HUES6 (cell line): Measurements from ENCODE around the gene C1GALT1C1.
"Not testable (repeated sequence)": the region's sequence is repeated elsewhere in the genome, so short reads cannot be mapped to it uniquely, and the experiment has no call there.

Experiments used
- H3K27ac ChIP-seq: 2 replicates; pipeline ENCODE4 v1.7.0; 2013; ENCODE audit warnings: low read depth, mild to moderate bottlenecking, low read length, inconsistent platforms
- H3K27me3 ChIP-seq: 2 replicates; pipeline ENCODE4 v1.6.1; 2013; ENCODE audit warnings: low read length; ENCODE audit not compliant: control insufficient read depth, insufficient read depth
- H3K36me3 ChIP-seq: 2 replicates; pipeline ENCODE4 v1.6.1; 2013; ENCODE audit warnings: low read length; ENCODE audit not compliant: control insufficient read depth, insufficient read depth
- H3K4me1 ChIP-seq: 2 replicates; pipeline ENCODE4 v1.6.1; 2013; ENCODE audit warnings: low read length; ENCODE audit not compliant: control insufficient read depth, insufficient read depth
- H3K4me3 ChIP-seq: 2 replicates; pipeline ENCODE4 v1.5.1; 2013; ENCODE audit warnings: low read depth, low read length
- H3K9ac ChIP-seq: one replicate; pipeline ENCODE4 v1.6.1; 2013; ENCODE audit warnings: mild to moderate bottlenecking, low read length
- H3K9me3 ChIP-seq: 2 replicates; pipeline ENCODE4 v1.6.1; 2013; ENCODE audit warnings: low read depth, low read length; ENCODE audit not compliant: control insufficient read depth, insufficient read depth

C1GALT1C1 gene

GRCh38 chrX:120653000-120653399 lies 23.1 kb upstream of the C1GALT1C1 start:
- H3K9me3 ChIP-seq, result peaks cover 6% of the 10 kb centered on the region; the same call in 1 of the 2 replicates

GRCh38 chrX:120652256-120652655 lies 22.4 kb upstream of the C1GALT1C1 start:
- not testable (repeated sequence) for H3K27me3 ChIP-seq, H3K4me1 ChIP-seq

More at GRCh38 chrX:120653000-120653399, 23.1 kb upstream of the C1GALT1C1 start:
- Histone ChIP-seq H3K27ac (no peak overlapping the region), H3K36me3 (no peaks in the 10 kb centered on the region), H3K4me1 (no peaks in the 10 kb centered on the region), H3K9ac (no peak overlapping the region), H3K27me3 (no peaks in the 10 kb centered on the region; the same call in 1 of the 2 replicates), H3K4me3 (no peak overlapping the region)

GRCh38 chrX:120647127-120647526 lies 17.3 kb upstream of the C1GALT1C1 start:
- H3K27me3 ChIP-seq, result no peaks in the 10 kb centered on the region
- H3K36me3 ChIP-seq, result no peaks in the 10 kb centered on the region
- no peak overlapping the region for H3K9ac ChIP-seq
- no peak overlapping the region for H3K27ac ChIP-seq
- H3K4me3 ChIP-seq, result no peak overlapping the region
- no peaks in the 10 kb centered on the region for H3K9me3 ChIP-seq
- H3K4me1 ChIP-seq, result no peaks in the 10 kb centered on the region

More at GRCh38 chrX:120652256-120652655, 22.4 kb upstream of the C1GALT1C1 start:
- not testable (repeated sequence) for H3K9me3 ChIP-seq, H3K27ac ChIP-seq, H3K36me3 ChIP-seq, H3K4me3 ChIP-seq, H3K9ac ChIP-seq

- Histone ChIP-seq H3K9ac (no peak overlapping the region), H3K27ac (no peak overlapping the region), H3K9me3 (no peaks in the 10 kb centered on the region), H3K36me3 (no peaks in the 10 kb centered on the region), H3K4me3 (no peak overlapping the region), H3K4me1 (no peaks in the 10 kb centered on the region), H3K27me3 (no peaks in the 10 kb centered on the region)
These were observed 13.0 kb upstream of the C1GALT1C1 start for GRCh38 chrX:120642871-120643270.

- no peaks in the 10 kb centered on the region for H3K27me3 ChIP-seq
- H3K36me3 ChIP-seq, result no peaks in the 10 kb centered on the region
- no peak overlapping the region for H3K27ac ChIP-seq
- no peak overlapping the region for H3K9ac ChIP-seq
- no peaks in the 10 kb centered on the region for H3K9me3 ChIP-seq
- H3K4me3 ChIP-seq, result no peak overlapping the region
- H3K4me1 ChIP-seq, result no peaks in the 10 kb centered on the region
These were observed 8.8 kb upstream of the C1GALT1C1 start for GRCh38 chrX:120638619-120639018.

GRCh38 chrX:120625371-120625770 lies 4.5 kb downstream of the C1GALT1C1 start:
- Histone ChIP-seq H3K9ac (no peak overlapping the region), H3K27me3 (no peaks in the 10 kb centered on the region), H3K9me3 (no peaks in the 10 kb centered on the region), H3K36me3 (0 out of 2 replicates have a peak, but pooled peaks cover 3% of the 10 kb centered on the region), H3K4me1 (no peaks in the 10 kb centered on the region), H3K4me3 (no peak overlapping the region), H3K27ac (no peak overlapping the region)

GRCh38 chrX:120617996-120618630 lies 11.7 kb downstream of the C1GALT1C1 start:
- Histone ChIP-seq H3K36me3 (peaks cover 35% of the 10 kb centered on the region), H3K9ac (no peak overlapping the region), H3K9me3 (no peaks in the 10 kb centered on the region), H3K27ac (no peak overlapping the region), H3K4me3 (no peak overlapping the region), H3K4me1 (no peaks in the 10 kb centered on the region), H3K27me3 (no peaks in the 10 kb centered on the region)

GRCh38 chrX:120614816-120615215 lies 15.0 kb downstream of the C1GALT1C1 start:
- no peak overlapping the region for H3K27ac ChIP-seq

GRCh38 chrX:120612086-120612485 lies 17.8 kb downstream of the C1GALT1C1 start:
- H3K9me3 ChIP-seq, result no peaks in the 10 kb centered on the region
- no peaks in the 10 kb centered on the region for H3K4me1 ChIP-seq
- H3K27me3 ChIP-seq, result no peaks in the 10 kb centered on the region
- peaks cover 64% of the 10 kb centered on the region for H3K36me3 ChIP-seq
- H3K4me3 ChIP-seq, result no peak overlapping the region
- no peak overlapping the region for H3K9ac ChIP-seq
- H3K27ac ChIP-seq, result no peak overlapping the region

More at GRCh38 chrX:120614816-120615215, 15.0 kb downstream of the C1GALT1C1 start:
- Histone ChIP-seq H3K4me1 (no peaks in the 10 kb centered on the region), H3K36me3 (peaks cover 55% of the 10 kb centered on the region), H3K9ac (no peak overlapping the region), H3K9me3 (no peaks in the 10 kb centered on the region), H3K27me3 (no peaks in the 10 kb centered on the region), H3K4me3 (no peak overlapping the region)

GRCh38 chrX:120604361-120604782 lies 25.5 kb downstream of the C1GALT1C1 start:
- H3K27ac ChIP-seq, result peak overlapping the region; percentile 46; the same call in 1 of the 2 replicates
- H3K9me3 ChIP-seq, result no peaks in the 10 kb centered on the region
- H3K36me3 ChIP-seq, result peaks cover 18% of the 10 kb centered on the region
- peak overlapping the region; percentile 78 for H3K4me3 ChIP-seq
- no peaks in the 10 kb centered on the region for H3K27me3 ChIP-seq
- H3K4me1 ChIP-seq, result no peaks in the 10 kb centered on the region
- H3K9ac ChIP-seq, result peak overlapping the region; percentile 81

GRCh38 chrX:120603707-120604360 lies 26.0 kb downstream of the C1GALT1C1 start, which contains the start of gene MCTS1:
Gene MCTS1 (plus strand): TSS chrX:120604101. CDS start chrX:120604237, 136 bp downstream.
- H3K4me1 ChIP-seq, result no peaks in the 10 kb centered on the region
- H3K9ac ChIP-seq, result peak within 1 kb of the TSS; percentile 81
- no peaks in the 10 kb centered on the region for H3K27me3 ChIP-seq
- no peaks in the 10 kb centered on the region for H3K9me3 ChIP-seq
- peaks cover 15% of the 10 kb centered on the region for H3K36me3 ChIP-seq
- H3K4me3 ChIP-seq, result peak within 1 kb of the TSS; percentile 78
- H3K27ac ChIP-seq, result peak within 1 kb of the TSS; percentile 46; the same call in 1 of the 2 replicates
